ENCODE measurements around the gene GPR37. TPM values are rescaled to one million over a fixed set of nuclear protein-coding genes. Genes with fewer than 3 reads are reported as not detected.

The GPR37 gene
- total RNA-seq, 1 experiment from 2014 or later = 1.6 TPM

- H2AFZ ChIP-seq (ENCODE audit: low read length) = no peak overlapping the region
- H2BK120ac ChIP-seq (ENCODE audit: low read depth, low read length, poor library complexity, severe bottlenecking) = no peak overlapping the region
- no CpG with 5 or more reads among the region's 6 CpGs for WGBS (ENCODE audit: extremely low coverage, insufficient read length, low lambda C conversion rate)
- H3K9me3 ChIP-seq (ENCODE audit: control insufficient read depth, low read depth, low read length) = no peaks in the 10 kb centered on the region
- no peak overlapping the region for H2BK20ac ChIP-seq (ENCODE audit: low read depth, low read length, poor library complexity, severe bottlenecking)
- no peaks in the 10 kb centered on the region for H4K20me1 ChIP-seq (ENCODE audit: control insufficient read depth, insufficient read depth, insufficient read length)
- no peak overlapping the region for H4K91ac ChIP-seq (ENCODE audit: insufficient read length, low read depth, low read length)
- Mint-ChIP-seq H3K27me3 (ENCODE audit: low read depth) (no peaks in the 10 kb centered on the region), H3K4me1 (peaks cover 6 to 17% of the 10 kb centered on the region in 2 experiments), H3K36me3 (ENCODE audit: insufficient read depth in 1 of 3, low read depth in 3 of 3) (peaks cover 0 to 4% (median 4%) of the 10 kb centered on the region in 3 experiments; a peak in 1 of 7 replicates), H3K9me3 (no peaks in the 10 kb centered on the region), H3K27ac (peak overlapping the region in 1 of 3 experiments; percentile 14; a peak in 1 of 7 replicates), H3K4me3 (no peak overlapping the region)
- H3K4me1 ChIP-seq (ENCODE audit: insufficient read depth, low read length) = peaks cover 3% of the 10 kb centered on the region; the same call in 1 of the 2 replicates
- H2AK5ac ChIP-seq (ENCODE audit: insufficient read length, low read length) = no peak overlapping the region
- no peaks in the 10 kb centered on the region for H3K23me2 ChIP-seq (ENCODE audit: insufficient read length, low read depth, low read length, poor library complexity, severe bottlenecking)
- H3K18ac ChIP-seq (ENCODE audit: insufficient read length, low read depth, low read length) = no peak overlapping the region
- H3K79me2 ChIP-seq (ENCODE audit: insufficient read depth, low read length) = no peaks in the 10 kb centered on the region
- no peak overlapping the region for H3K27ac ChIP-seq (ENCODE audit: insufficient read length, low read depth, low read length)
- H2BK5ac ChIP-seq (ENCODE audit: insufficient read length, low read length) = no peak overlapping the region
- no peak overlapping the region for H2BK12ac ChIP-seq (ENCODE audit: insufficient read length, low read depth, low read length)
- DNase-seq = no peak
- no peak overlapping the region for H3T11ph ChIP-seq (ENCODE audit: low read length)
- H3K27me3 ChIP-seq (ENCODE audit: insufficient read depth, low read length) = no peaks in the 10 kb centered on the region
- no peaks in the 10 kb centered on the region for H3K79me1 ChIP-seq (ENCODE audit: insufficient read depth, low read depth, low read length, poor library complexity, severe bottlenecking)
- H3K4ac ChIP-seq (ENCODE audit: low read depth, low read length) = no peak overlapping the region
- TF ChIP-seq CTCF (conservative IDR thresholded peaks at IDR 0.05) = no peak
- no peak overlapping the region for H4K8ac ChIP-seq (replicated peaks; ENCODE audit: insufficient read length, low read depth, low read length)
- H3K14ac ChIP-seq (ENCODE audit: insufficient read depth, low read length) = no peak overlapping the region
- no peak overlapping the region for H3K23ac ChIP-seq (ENCODE audit: insufficient read length, low read depth, low read length)
- H3K56ac ChIP-seq (ENCODE audit: insufficient read length, low read depth, low read length) = no peak overlapping the region
- no peak overlapping the region for H3K4me2 ChIP-seq (ENCODE audit: insufficient read depth, insufficient read length, low read length)
- no peak overlapping the region for H2BK15ac ChIP-seq (ENCODE audit: low read depth, low read length)
- H4K5ac ChIP-seq (ENCODE audit: insufficient read length, low read depth, low read length) = no peak overlapping the region
- H3K9ac ChIP-seq (ENCODE audit: extremely low read depth, insufficient read length, low read length) = no peak overlapping the region
Observed at GRCh38 chr7:124785994-124786393, 20.4 kb upstream of the GPR37 start.

Measured in H9 (cell line).